Stimulated activated CD8-positive, alpha-beta memory T cell treated with anti-CD3 and anti-CD28 coated beads, Interleukin-12 subunit alpha, Interleukin-12 subunit beta, amount 100 ng/mL, for 4 hours (primary cell): ENCODE results near the gene KCTD21.
"Not testable (repeated sequence)": the region's sequence is repeated elsewhere in the genome, so short reads cannot be mapped to it uniquely, and the experiment has no call there.

Source experiments
- DNase-seq: peaks from one replicate; pipeline ENCODE4 v3.0.0-alpha.2; 2020; ENCODE audit warnings: low read depth

KCTD21 gene

GRCh38 chr11:78188286-78189173, at the start of gene KCTD21, which contains the start of gene USP35:
KCTD21 (minus strand) TSS chr11:78188626; CDS start chr11:78174554, 14,072 bp downstream.
USP35 (plus strand) TSS chr11:78188919; CDS start chr11:78196246, 7,327 bp downstream.
- DNase-seq, result peak; percentile 84

GRCh38 chr11:78237293-78238046, 49.0 kb upstream of the KCTD21 start:
- DNase-seq, result no peak

- no peak for DNase-seq
Measured at GRCh38 chr11:78234006-78234405, 45.6 kb upstream of the KCTD21 start.

- DNase-seq, result not testable (repeated sequence)
Measured at GRCh38 chr11:78233046-78233445, 44.6 kb upstream of the KCTD21 start.

- no peak for DNase-seq
Measured at GRCh38 chr11:78231962-78232501, 43.6 kb upstream of the KCTD21 start.

GRCh38 chr11:78230161-78230877, 41.9 kb upstream of the KCTD21 start:
- DNase-seq, result no peak

- DNase-seq, result no peak
Measured at GRCh38 chr11:78229106-78229505, 40.7 kb upstream of the KCTD21 start.

- DNase-seq, result no peak
Measured at GRCh38 chr11:78228467-78228866, 40.0 kb upstream of the KCTD21 start.

- DNase-seq, result no peak
Measured at GRCh38 chr11:78227921-78228320, 39.5 kb upstream of the KCTD21 start.

GRCh38 chr11:78226684-78227680, 38.6 kb upstream of the KCTD21 start:
- no peak for DNase-seq

- DNase-seq, result no peak
Measured at GRCh38 chr11:78224906-78225420, 36.5 kb upstream of the KCTD21 start.

- no peak for DNase-seq
Measured at GRCh38 chr11:78224506-78224905, 36.1 kb upstream of the KCTD21 start.

GRCh38 chr11:78223320-78223954, 35.0 kb upstream of the KCTD21 start:
- no peak for DNase-seq

GRCh38 chr11:78222726-78223125, 34.3 kb upstream of the KCTD21 start:
- not testable (repeated sequence) for DNase-seq

- no peak for DNase-seq
Measured at GRCh38 chr11:78221396-78222315, 33.2 kb upstream of the KCTD21 start.

GRCh38 chr11:78220218-78221157, 32.1 kb upstream of the KCTD21 start:
- no peak for DNase-seq

- no peak for DNase-seq
Measured at GRCh38 chr11:78219493-78220217, 31.2 kb upstream of the KCTD21 start.
